Breast epithelium (tissue), 3 donors: ENCODE data around the gene IL2.

Source experiments
- POLR2A ChIP-seq: fragments of 450-650 bp; IDR thresholded peaks from one replicate; pipeline ENCODE4 v1.6.1; 2016; ENCODE audit warnings: antibody characterized with exemption, mild to moderate bottlenecking, moderate library complexity
- TF ChIP-seq, protein P1 (sequence below), 3 donors: fragments of 450-650 bp; IDR thresholded peaks; one replicate each; pipeline ENCODE4 v1.5.1; 2016 to 2017; ENCODE audit warnings: antibody characterized with exemption in 3 of 3, mild to moderate bottlenecking in 3 of 3, moderate library complexity in 3 of 3

DNA sequence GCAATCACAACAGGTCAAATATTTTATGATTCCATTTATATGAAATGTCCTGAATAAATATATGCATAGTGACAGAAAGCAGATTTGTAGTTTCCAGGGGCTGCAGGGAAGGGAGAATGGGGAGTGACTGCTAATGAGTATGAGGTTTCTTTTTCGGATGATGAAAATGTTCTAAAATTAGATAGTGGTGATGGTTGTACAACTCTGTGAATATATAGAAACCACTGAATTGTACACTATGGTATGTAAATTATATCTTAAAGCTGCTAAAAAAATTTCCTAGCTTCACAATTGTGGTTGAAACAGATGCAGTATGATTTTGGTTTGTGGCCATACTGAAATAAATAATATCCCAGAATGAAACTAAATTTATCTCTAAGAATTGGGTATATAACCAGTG lies 12.9 kb upstream of the IL2 start:
- TF ChIP-seq, protein P1, sequence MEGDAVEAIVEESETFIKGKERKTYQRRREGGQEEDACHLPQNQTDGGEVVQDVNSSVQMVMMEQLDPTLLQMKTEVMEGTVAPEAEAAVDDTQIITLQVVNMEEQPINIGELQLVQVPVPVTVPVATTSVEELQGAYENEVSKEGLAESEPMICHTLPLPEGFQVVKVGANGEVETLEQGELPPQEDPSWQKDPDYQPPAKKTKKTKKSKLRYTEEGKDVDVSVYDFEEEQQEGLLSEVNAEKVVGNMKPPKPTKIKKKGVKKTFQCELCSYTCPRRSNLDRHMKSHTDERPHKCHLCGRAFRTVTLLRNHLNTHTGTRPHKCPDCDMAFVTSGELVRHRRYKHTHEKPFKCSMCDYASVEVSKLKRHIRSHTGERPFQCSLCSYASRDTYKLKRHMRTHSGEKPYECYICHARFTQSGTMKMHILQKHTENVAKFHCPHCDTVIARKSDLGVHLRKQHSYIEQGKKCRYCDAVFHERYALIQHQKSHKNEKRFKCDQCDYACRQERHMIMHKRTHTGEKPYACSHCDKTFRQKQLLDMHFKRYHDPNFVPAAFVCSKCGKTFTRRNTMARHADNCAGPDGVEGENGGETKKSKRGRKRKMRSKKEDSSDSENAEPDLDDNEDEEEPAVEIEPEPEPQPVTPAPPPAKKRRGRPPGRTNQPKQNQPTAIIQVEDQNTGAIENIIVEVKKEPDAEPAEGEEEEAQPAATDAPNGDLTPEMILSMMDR (IDR thresholded peaks at IDR 0.05): no peak
- TF ChIP-seq POLR2A: no peak
